ENCODE measurements around the gene DDX23.

DNA sequence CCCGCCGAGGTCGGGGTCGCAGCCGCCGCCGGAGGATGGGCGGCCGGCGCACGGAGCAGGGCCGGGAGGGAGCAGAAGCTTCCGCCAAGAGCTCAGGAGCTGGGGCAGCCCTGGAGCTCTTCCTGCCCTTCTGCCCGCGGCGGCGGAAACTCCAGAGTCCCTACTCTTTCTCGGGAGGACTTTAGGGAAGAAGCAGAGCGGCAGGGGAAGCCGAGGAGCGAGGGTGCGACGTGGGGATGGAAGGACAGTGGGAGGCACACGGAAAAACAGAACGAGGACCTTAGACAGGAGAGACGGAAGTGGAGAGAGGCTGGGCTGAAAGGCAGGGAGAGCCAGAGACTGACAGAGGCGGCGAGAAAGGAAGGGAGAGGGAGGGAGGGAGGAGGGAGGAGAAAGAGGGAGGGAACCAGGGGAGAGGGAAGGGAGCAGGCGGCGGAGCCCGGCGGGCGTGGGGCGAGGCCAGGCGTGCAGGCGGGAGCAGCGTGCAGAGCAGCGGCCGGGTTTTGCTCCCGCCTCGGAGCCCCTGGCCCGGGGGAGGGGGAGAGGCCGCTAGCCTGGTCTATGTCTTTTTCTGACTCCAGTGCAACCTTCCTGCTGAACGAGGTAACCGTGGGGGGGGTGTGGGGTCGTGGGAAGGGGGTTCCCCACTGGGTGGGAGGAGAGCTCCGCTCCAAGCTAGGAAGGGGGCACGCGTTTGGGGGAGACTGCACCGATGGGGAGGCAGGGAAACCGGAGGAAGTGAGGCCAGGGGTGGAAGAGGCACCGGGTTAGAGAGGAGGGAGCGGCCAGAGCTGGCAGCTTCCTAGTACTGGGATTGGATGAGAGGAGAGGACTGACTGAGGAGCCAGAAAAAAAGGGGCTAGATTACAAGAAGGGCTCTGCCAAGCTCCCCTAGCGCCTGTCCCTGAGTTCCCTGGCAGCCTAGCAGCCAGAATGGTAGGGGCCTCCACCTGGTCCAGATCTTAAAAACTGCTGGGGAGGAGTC lies 36.5 kb downstream of the DDX23 start:
- TF ChIP-seq, protein P1, sequence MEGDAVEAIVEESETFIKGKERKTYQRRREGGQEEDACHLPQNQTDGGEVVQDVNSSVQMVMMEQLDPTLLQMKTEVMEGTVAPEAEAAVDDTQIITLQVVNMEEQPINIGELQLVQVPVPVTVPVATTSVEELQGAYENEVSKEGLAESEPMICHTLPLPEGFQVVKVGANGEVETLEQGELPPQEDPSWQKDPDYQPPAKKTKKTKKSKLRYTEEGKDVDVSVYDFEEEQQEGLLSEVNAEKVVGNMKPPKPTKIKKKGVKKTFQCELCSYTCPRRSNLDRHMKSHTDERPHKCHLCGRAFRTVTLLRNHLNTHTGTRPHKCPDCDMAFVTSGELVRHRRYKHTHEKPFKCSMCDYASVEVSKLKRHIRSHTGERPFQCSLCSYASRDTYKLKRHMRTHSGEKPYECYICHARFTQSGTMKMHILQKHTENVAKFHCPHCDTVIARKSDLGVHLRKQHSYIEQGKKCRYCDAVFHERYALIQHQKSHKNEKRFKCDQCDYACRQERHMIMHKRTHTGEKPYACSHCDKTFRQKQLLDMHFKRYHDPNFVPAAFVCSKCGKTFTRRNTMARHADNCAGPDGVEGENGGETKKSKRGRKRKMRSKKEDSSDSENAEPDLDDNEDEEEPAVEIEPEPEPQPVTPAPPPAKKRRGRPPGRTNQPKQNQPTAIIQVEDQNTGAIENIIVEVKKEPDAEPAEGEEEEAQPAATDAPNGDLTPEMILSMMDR (conservative IDR thresholded peaks at IDR 0.05), result no peak
- no peak for TF ChIP-seq ZFX (IDR thresholded peaks at IDR 0.05)

Measured in C4-2B (cell line).